WTC11 (cell line): Measurements from ENCODE around the gene PPP3CA.

Experiments
- CREB1 ChIP-seq: sonication (generic); formaldehyde crosslinking; IDR thresholded peaks from 2 replicates; pipeline ENCODE4 v1.8.0; 2023; ENCODE audit warnings: mild to moderate bottlenecking, missing genetic modification reagents
- EMX1 ChIP-seq: fragments of 250-450 bp; sonication (Bioruptor Pico); IDR thresholded peaks from 2 replicates; pipeline ENCODE4 v1.8.0; 2021; ENCODE audit warnings: mild to moderate bottlenecking
- ETV6 ChIP-seq: sonication (generic); formaldehyde crosslinking; IDR thresholded peaks from 2 replicates; pipeline ENCODE4 v1.8.1; 2022; ENCODE audit warnings: mild to moderate bottlenecking, missing genetic modification reagents
- JUN ChIP-seq: sonication (generic); formaldehyde crosslinking; IDR thresholded peaks from 2 replicates; pipeline ENCODE4 v1.8.0; 2023; ENCODE audit warnings: mild to moderate bottlenecking, missing genetic modification reagents
- NFYB ChIP-seq: sonication (generic); formaldehyde crosslinking; conservative IDR thresholded peaks from 2 replicates; pipeline ENCODE4 v1.8.0; 2022; ENCODE audit warnings: low read depth, missing genetic modification reagents
- NR1H2 ChIP-seq: sonication (generic); formaldehyde crosslinking; IDR thresholded peaks from 2 replicates; pipeline ENCODE4 v1.9.0; 2021; ENCODE audit warnings: mild to moderate bottlenecking, moderate library complexity, missing genetic modification reagents
- RELA ChIP-seq: sonication (generic); formaldehyde crosslinking; IDR thresholded peaks from 2 replicates; pipeline ENCODE4 v1.8.1; 2022; ENCODE audit warnings: missing genetic modification reagents, mild to moderate bottlenecking, borderline replicate concordance
- RORB ChIP-seq: fragments of 250-450 bp; sonication (Bioruptor Pico); IDR thresholded peaks from 2 replicates; pipeline ENCODE4 v1.9.0; 2021; ENCODE audit warnings: mild to moderate bottlenecking
- TF ChIP-seq, protein P1 (sequence below): fragments of 200-600 bp; IDR thresholded peaks from 2 replicates; pipeline ENCODE4 v1.8.0; 2022; ENCODE audit warnings: antibody characterized with exemption
- TF ChIP-seq, protein P2 (sequence below): sonication (generic); formaldehyde crosslinking; IDR thresholded peaks from 2 replicates; pipeline ENCODE4 v1.8.1; 2023; ENCODE audit warnings: mild to moderate bottlenecking, missing genetic modification reagents

DNA sequence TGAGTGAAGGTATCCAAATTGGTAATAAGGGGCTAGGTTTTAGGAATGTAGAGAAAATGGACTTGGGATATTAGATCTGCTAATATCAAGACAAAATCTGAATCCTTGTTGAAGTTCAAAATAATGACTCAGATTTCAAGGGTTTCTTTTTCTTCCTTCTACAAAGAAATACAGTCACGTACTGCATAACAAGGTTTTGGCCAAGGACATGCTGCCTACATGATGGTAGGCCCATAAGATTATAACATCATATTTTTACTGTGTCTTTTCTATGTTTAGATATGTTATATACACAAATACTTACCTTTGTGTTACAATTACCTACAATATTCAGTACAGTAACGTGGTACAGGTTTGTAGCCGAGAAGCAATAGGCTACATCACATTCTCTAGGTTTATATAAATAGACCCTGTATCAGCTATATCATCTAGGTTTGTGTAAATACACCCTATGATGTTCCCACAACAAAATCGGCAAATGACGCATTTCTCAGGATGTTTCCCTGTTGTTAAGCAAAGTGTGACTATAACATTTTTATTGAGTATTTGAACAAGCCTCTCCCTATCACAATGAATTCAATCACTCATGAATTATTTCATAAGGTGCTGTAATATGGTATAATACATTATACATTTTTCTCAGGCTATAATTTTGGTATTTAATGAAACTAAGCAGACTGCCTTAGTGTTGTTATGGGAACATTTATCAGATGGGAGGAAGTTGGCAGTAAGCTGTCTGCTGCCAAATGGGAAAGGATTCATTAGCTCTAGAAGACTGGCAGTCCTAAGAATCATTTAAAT is 186.3 kb downstream of the PPP3CA start:
- TF ChIP-seq CREB1 (no peak), JUN (CRISPR knock-in tag) (no peak), NFYB (CRISPR knock-in tag) (no peak), RORB (CRISPR knock-in tag) (no peak), RELA (no peak), ETV6 (CRISPR knock-in tag) (no peak), NR1H2 (CRISPR knock-in tag) (no peak), EMX1 (CRISPR knock-in tag) (no peak)
- TF ChIP-seq, protein P1, sequence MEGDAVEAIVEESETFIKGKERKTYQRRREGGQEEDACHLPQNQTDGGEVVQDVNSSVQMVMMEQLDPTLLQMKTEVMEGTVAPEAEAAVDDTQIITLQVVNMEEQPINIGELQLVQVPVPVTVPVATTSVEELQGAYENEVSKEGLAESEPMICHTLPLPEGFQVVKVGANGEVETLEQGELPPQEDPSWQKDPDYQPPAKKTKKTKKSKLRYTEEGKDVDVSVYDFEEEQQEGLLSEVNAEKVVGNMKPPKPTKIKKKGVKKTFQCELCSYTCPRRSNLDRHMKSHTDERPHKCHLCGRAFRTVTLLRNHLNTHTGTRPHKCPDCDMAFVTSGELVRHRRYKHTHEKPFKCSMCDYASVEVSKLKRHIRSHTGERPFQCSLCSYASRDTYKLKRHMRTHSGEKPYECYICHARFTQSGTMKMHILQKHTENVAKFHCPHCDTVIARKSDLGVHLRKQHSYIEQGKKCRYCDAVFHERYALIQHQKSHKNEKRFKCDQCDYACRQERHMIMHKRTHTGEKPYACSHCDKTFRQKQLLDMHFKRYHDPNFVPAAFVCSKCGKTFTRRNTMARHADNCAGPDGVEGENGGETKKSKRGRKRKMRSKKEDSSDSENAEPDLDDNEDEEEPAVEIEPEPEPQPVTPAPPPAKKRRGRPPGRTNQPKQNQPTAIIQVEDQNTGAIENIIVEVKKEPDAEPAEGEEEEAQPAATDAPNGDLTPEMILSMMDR: no peak
- TF ChIP-seq, protein P2, sequence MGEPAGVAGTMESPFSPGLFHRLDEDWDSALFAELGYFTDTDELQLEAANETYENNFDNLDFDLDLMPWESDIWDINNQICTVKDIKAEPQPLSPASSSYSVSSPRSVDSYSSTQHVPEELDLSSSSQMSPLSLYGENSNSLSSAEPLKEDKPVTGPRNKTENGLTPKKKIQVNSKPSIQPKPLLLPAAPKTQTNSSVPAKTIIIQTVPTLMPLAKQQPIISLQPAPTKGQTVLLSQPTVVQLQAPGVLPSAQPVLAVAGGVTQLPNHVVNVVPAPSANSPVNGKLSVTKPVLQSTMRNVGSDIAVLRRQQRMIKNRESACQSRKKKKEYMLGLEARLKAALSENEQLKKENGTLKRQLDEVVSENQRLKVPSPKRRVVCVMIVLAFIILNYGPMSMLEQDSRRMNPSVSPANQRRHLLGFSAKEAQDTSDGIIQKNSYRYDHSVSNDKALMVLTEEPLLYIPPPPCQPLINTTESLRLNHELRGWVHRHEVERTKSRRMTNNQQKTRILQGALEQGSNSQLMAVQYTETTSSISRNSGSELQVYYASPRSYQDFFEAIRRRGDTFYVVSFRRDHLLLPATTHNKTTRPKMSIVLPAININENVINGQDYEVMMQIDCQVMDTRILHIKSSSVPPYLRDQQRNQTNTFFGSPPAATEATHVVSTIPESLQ (CRISPR knock-in tag): no peak
